ENCODE data around the gene SUCLG1. TPM values are rescaled to one million over a fixed set of nuclear protein-coding genes. Genes with fewer than 3 reads are reported as not detected.

SUCLG1 gene
- total RNA-seq, 1 donor from 2014 or later, result 50.6 TPM

GRCh38 chr2:84481702-84482101, 22.6 kb upstream of the SUCLG1 start:
- H3K9ac ChIP-seq (ENCODE audit: low read length), result no peak overlapping the region
- peak overlapping the region; percentile 48 for H2AFZ ChIP-seq (ENCODE audit: low read depth, low read length)
- peak; percentile 80 for DNase-seq (ENCODE audit: low read depth)
- peaks cover 22% of the 10 kb centered on the region for H3K9me3 Mint-ChIP-seq (ENCODE audit: unreplicated experiment)
- H3K36me3 ChIP-seq (ENCODE audit: insufficient read depth, low read length), result no peaks in the 10 kb centered on the region
- H3K9me3 ChIP-seq (ENCODE audit: insufficient read depth, low read depth, low read length), result no peaks in the 10 kb centered on the region
- peaks cover 21% of the 10 kb centered on the region for H3K4me1 Mint-ChIP-seq (ENCODE audit: low read depth, unreplicated experiment)
- H3K27me3 Mint-ChIP-seq (ENCODE audit: low read depth, unreplicated experiment), result no peaks in the 10 kb centered on the region
- no peaks in the 10 kb centered on the region for H3K27me3 ChIP-seq (ENCODE audit: insufficient read depth, low read length)
- no peaks in the 10 kb centered on the region for H4K20me1 ChIP-seq (ENCODE audit: insufficient read depth, low read length)
- H3K4me1 ChIP-seq (ENCODE audit: insufficient read depth, low read length), result peaks cover 6% of the 10 kb centered on the region
- no peak for TF ChIP-seq EZH2 (IDR thresholded peaks at IDR 0.05; ENCODE audit: insufficient read depth, low read length)
- TF ChIP-seq, protein P1, sequence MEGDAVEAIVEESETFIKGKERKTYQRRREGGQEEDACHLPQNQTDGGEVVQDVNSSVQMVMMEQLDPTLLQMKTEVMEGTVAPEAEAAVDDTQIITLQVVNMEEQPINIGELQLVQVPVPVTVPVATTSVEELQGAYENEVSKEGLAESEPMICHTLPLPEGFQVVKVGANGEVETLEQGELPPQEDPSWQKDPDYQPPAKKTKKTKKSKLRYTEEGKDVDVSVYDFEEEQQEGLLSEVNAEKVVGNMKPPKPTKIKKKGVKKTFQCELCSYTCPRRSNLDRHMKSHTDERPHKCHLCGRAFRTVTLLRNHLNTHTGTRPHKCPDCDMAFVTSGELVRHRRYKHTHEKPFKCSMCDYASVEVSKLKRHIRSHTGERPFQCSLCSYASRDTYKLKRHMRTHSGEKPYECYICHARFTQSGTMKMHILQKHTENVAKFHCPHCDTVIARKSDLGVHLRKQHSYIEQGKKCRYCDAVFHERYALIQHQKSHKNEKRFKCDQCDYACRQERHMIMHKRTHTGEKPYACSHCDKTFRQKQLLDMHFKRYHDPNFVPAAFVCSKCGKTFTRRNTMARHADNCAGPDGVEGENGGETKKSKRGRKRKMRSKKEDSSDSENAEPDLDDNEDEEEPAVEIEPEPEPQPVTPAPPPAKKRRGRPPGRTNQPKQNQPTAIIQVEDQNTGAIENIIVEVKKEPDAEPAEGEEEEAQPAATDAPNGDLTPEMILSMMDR (IDR thresholded peaks at IDR 0.05; ENCODE audit: insufficient read depth, low read depth, low read length), result no peak
- peak; percentile 62 for FAIRE-seq
- no peak overlapping the region for H3K27ac Mint-ChIP-seq (ENCODE audit: unreplicated experiment)
- peak overlapping the region; percentile 44 for H3K4me2 ChIP-seq (ENCODE audit: low read length)
- H3K4me3 ChIP-seq (ENCODE audit: insufficient read depth, low read depth, low read length), result no peak overlapping the region
- H3K4me3 Mint-ChIP-seq (ENCODE audit: unreplicated experiment), result peak overlapping the region; percentile 6
- H3K27ac ChIP-seq (ENCODE audit: low read depth, low read length), result peak overlapping the region; percentile 23
- H3K36me3 Mint-ChIP-seq (ENCODE audit: low read depth, unreplicated experiment), result peaks cover 8% of the 10 kb centered on the region
- no peaks in the 10 kb centered on the region for H3K79me2 ChIP-seq (ENCODE audit: insufficient read depth, low read length)

DNA sequence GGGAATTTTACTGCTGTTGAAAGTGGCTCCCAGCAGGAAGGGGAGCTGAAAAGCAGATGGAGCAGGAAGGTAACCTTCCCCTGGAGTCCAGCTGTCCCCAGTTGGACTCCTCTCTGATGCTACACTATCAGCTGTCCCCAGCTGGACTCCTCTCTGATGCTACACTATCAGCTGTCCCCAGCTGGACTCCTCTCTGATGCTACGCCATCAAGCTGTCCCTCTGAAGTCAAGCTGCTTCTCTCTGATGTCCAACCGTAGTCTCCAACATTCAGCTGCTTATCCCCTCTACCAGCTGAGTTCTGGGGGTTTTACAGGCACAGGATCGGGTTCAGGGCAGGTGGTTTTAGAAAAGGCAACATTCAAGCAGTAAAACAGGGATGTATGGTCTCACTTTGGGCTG, 19.8 kb upstream of the SUCLG1 start:
- Histone ChIP-seq H3K9me3 (ENCODE audit: insufficient read depth, low read depth, low read length) (no peaks in the 10 kb centered on the region), H3K4me3 (ENCODE audit: insufficient read depth, low read depth, low read length) (no peak overlapping the region), H3K9ac (ENCODE audit: low read length) (no peak overlapping the region), H3K36me3 (ENCODE audit: insufficient read depth, low read length) (no peaks in the 10 kb centered on the region), H3K27ac (ENCODE audit: low read depth, low read length) (no peak overlapping the region), H3K79me2 (ENCODE audit: insufficient read depth, low read length) (no peaks in the 10 kb centered on the region), H3K27me3 (ENCODE audit: insufficient read depth, low read length) (no peaks in the 10 kb centered on the region), H4K20me1 (ENCODE audit: insufficient read depth, low read length) (no peaks in the 10 kb centered on the region), H3K4me2 (ENCODE audit: low read length) (no peak overlapping the region), H2AFZ (ENCODE audit: low read depth, low read length) (no peak overlapping the region), H3K4me1 (ENCODE audit: insufficient read depth, low read length) (peaks cover 6% of the 10 kb centered on the region)
- Mint-ChIP-seq H3K27me3 (ENCODE audit: low read depth, unreplicated experiment) (no peaks in the 10 kb centered on the region), H3K4me1 (ENCODE audit: low read depth, unreplicated experiment) (peaks cover 16% of the 10 kb centered on the region), H3K9me3 (ENCODE audit: unreplicated experiment) (peaks cover 29% of the 10 kb centered on the region), H3K36me3 (ENCODE audit: low read depth, unreplicated experiment) (peaks cover 8% of the 10 kb centered on the region), H3K27ac (ENCODE audit: unreplicated experiment) (no peak overlapping the region), H3K4me3 (ENCODE audit: unreplicated experiment) (no peak overlapping the region)
- no peak for DNase-seq (ENCODE audit: low read depth)
- TF ChIP-seq, protein P1 (IDR thresholded peaks at IDR 0.05; ENCODE audit: insufficient read depth, low read depth, low read length), result no peak
- no peak for TF ChIP-seq EZH2 (IDR thresholded peaks at IDR 0.05; ENCODE audit: insufficient read depth, low read length)
- FAIRE-seq, result no peak

- no peaks in the 10 kb centered on the region for H3K79me2 ChIP-seq (ENCODE audit: insufficient read depth, low read length)
- no peak overlapping the region for H2AFZ ChIP-seq (ENCODE audit: low read depth, low read length)
- H3K4me2 ChIP-seq (ENCODE audit: low read length), result no peak overlapping the region
- no peaks in the 10 kb centered on the region for H3K27me3 ChIP-seq (ENCODE audit: insufficient read depth, low read length)
- no peak overlapping the region for H3K27ac ChIP-seq (ENCODE audit: low read depth, low read length)
- no peaks in the 10 kb centered on the region for H3K36me3 ChIP-seq (ENCODE audit: insufficient read depth, low read length)
- no peak for DNase-seq (ENCODE audit: low read depth)
- H3K27ac Mint-ChIP-seq (ENCODE audit: unreplicated experiment), result peak overlapping the region; percentile 87
- H3K27me3 Mint-ChIP-seq (ENCODE audit: low read depth, unreplicated experiment), result no peaks in the 10 kb centered on the region
- H3K4me3 Mint-ChIP-seq (ENCODE audit: unreplicated experiment), result no peak overlapping the region
- no peak overlapping the region for H3K9ac ChIP-seq (ENCODE audit: low read length)
- H3K36me3 Mint-ChIP-seq (ENCODE audit: low read depth, unreplicated experiment), result peaks cover 8% of the 10 kb centered on the region
- H3K9me3 Mint-ChIP-seq (ENCODE audit: unreplicated experiment), result peaks cover 29% of the 10 kb centered on the region
- TF ChIP-seq, protein P1 (IDR thresholded peaks at IDR 0.05; ENCODE audit: insufficient read depth, low read depth, low read length), result no peak
- no peak for TF ChIP-seq EZH2 (IDR thresholded peaks at IDR 0.05; ENCODE audit: insufficient read depth, low read length)
- peaks cover 16% of the 10 kb centered on the region for H3K4me1 Mint-ChIP-seq (ENCODE audit: low read depth, unreplicated experiment)
- H3K4me1 ChIP-seq (ENCODE audit: insufficient read depth, low read length), result peaks cover 6% of the 10 kb centered on the region
- H3K9me3 ChIP-seq (ENCODE audit: insufficient read depth, low read depth, low read length), result no peaks in the 10 kb centered on the region
- FAIRE-seq, result no peak
- H4K20me1 ChIP-seq (ENCODE audit: insufficient read depth, low read length), result no peaks in the 10 kb centered on the region
- no peak overlapping the region for H3K4me3 ChIP-seq (ENCODE audit: insufficient read depth, low read depth, low read length)
These were observed 18.8 kb upstream of the SUCLG1 start for GRCh38 chr2:84477886-84478285.

Data from astrocyte (in vitro differentiated cells and primary cell).